Gastroesophageal sphincter (tissue), 4 donors: Measurements from ENCODE around the gene SPOCK3. TPM values are rescaled to one million over a fixed set of nuclear protein-coding genes. Genes with fewer than 3 reads are reported as not detected.

Experiments
- ATAC-seq: fragments of 150-250 bp; one replicate; pipeline ENCODE4 v1.9.1; 2016; ENCODE audit warnings: mild to moderate bottlenecking, moderate library complexity
- H3K27ac ChIP-seq, 4 donors: fragments of 200-600 bp; sonication (generic) in 3 of 4; 1 replicate in 3 of 4; 2 replicates in 1 of 4; pipeline ENCODE4 v1.5.1; 2016 to 2019
- H3K27me3 ChIP-seq: fragments of 200-600 bp; sonication (generic); one replicate; pipeline ENCODE4 v1.5.1; 2019
- H3K36me3 ChIP-seq, 2 donors: fragments of 200-600 bp; sonication (generic); one replicate each; pipeline ENCODE4 v1.5.1; 2019; ENCODE audit warnings: control low read depth in 1 of 2
- H3K4me1 ChIP-seq, 3 donors: fragments of 200-600 bp; sonication (generic); 1 replicate in 2 of 3; 2 replicates in 1 of 3; pipeline ENCODE4 v1.5.1; 2016 to 2019; ENCODE audit warnings: control low read depth in 2 of 3
- H3K4me3 ChIP-seq, 2 donors: fragments of 200-600 bp; sonication (generic); one replicate each; pipeline ENCODE4 v1.5.1; 2019; ENCODE audit warnings: mild to moderate bottlenecking in 1 of 2, moderate library complexity in 1 of 2
- H3K9me3 ChIP-seq, 3 donors: fragments of 200-600 bp; sonication (generic); one replicate each; pipeline ENCODE4 v1.5.1; 2017 to 2019; ENCODE audit warnings: control low read depth in 2 of 3
- EP300 ChIP-seq: sonication (generic); formaldehyde crosslinking; IDR thresholded peaks from one replicate; pipeline ENCODE4 v1.6.1; 2017; ENCODE audit warnings: antibody characterized with exemption, mild to moderate bottlenecking
- POLR2A ChIP-seq, 2 donors: fragments of 450-650 bp; IDR thresholded peaks; one replicate each; pipeline ENCODE4 v1.6.1; 2017; ENCODE audit warnings: antibody characterized with exemption in 2 of 2, mild to moderate bottlenecking in 2 of 2, moderate library complexity in 1 of 2
- POLR2AphosphoS5 ChIP-seq: sonication (generic); formaldehyde crosslinking; IDR thresholded peaks from one replicate; pipeline ENCODE4 v1.6.1; 2017; ENCODE audit warnings: antibody characterized with exemption
- WGBS, 2 donors: methylation state at CpG; one replicate each; pipeline ENCODE4 v1.1.5; 2018; ENCODE audit warnings: low coverage in 1 of 2; 5-methylcytosine and 5-hydroxymethylcytosine counted together
- total RNA-seq, 4 donors: library from RNA; depleted of rRNA; stranded (reverse); fragments of >200 nt; gene quantifications; one replicate each; pipeline ENCODE4 v1.1.0, GENCODE V29; 2016
- TF ChIP-seq, protein P1 (sequence below), 4 experiments: fragments of 200-600 bp in 2 of 4; fragments of 450-650 bp in 2 of 4; sonication (generic) in 1 of 4; IDR thresholded peaks; one replicate each; pipeline ENCODE4 v1.5.1; 2017 to 2019; ENCODE audit warnings: antibody characterized with exemption in 4 of 4, mild to moderate bottlenecking in 2 of 4, moderate library complexity in 2 of 4

The SPOCK3 gene
- total RNA-seq, 4 donors from 2014 or later: 0.57 to 7.8 (median 3.0) TPM

DNA sequence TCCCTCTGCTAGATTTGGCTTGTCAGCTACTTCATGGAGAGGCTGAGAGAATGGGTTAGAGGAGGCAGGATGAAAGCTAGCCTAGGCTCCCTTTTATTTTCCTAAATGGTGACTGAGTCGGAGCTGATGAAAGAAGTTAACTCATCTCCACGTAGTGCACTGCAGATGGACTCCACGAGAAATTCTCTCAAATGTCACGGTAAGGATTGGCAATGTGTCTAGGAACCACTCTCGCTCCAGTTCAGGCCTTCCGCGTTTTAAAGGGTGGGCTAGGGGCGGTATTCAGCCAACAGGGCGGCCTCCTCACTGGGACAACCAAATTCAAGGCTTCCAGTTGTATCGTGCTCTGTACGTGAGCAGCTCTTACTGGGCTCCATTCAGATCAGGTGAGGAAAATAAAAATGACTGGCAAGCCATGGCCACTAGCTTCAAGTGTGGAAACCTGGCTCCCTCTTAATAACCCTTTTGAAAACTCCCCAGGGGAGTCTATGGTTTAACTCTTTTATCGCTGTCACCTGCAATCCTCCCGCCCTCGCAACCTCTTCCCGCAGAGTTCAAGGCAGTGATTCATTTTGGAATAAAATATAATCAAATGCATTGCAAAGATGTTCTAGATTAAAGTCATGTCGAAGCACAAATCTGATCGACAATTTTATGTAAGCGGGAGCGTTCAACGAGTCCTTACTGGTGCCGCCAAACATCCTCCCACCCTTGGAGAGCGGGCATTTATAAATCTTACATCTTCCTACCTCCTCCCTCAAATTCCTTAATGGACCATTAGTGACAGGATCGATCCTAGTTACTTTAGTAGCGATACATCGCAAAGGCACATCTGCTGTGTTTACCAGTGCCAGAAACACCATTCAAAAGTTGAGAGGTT, 1.2 kb downstream of the SPOCK3 start:
- 35 to 39% methylated on average over 14 to 18 of the region's 25 CpGs for WGBS, 2 donors
- no peak for ATAC-seq

GRCh38 chr4:167230744-167231143, 3.5 kb downstream of the SPOCK3 start:
- Histone ChIP-seq H3K36me3 (no peaks in the 10 kb centered on the region), H3K4me1 (peaks cover 0 to 18% (median 13%) of the 10 kb centered on the region in 3 donors), H3K27me3 (peaks cover 21% of the 10 kb centered on the region), H3K9me3 (no peaks in the 10 kb centered on the region), H3K27ac (no peak overlapping the region), H3K4me3 (no peak overlapping the region)
- WGBS, 2 donors: 87 to 94% methylated on average over 5 of the region's 5 CpGs
- ATAC-seq: no peak
- TF ChIP-seq POLR2A (IDR thresholded peaks at IDR 0.05): no peak
- TF ChIP-seq, protein P1, sequence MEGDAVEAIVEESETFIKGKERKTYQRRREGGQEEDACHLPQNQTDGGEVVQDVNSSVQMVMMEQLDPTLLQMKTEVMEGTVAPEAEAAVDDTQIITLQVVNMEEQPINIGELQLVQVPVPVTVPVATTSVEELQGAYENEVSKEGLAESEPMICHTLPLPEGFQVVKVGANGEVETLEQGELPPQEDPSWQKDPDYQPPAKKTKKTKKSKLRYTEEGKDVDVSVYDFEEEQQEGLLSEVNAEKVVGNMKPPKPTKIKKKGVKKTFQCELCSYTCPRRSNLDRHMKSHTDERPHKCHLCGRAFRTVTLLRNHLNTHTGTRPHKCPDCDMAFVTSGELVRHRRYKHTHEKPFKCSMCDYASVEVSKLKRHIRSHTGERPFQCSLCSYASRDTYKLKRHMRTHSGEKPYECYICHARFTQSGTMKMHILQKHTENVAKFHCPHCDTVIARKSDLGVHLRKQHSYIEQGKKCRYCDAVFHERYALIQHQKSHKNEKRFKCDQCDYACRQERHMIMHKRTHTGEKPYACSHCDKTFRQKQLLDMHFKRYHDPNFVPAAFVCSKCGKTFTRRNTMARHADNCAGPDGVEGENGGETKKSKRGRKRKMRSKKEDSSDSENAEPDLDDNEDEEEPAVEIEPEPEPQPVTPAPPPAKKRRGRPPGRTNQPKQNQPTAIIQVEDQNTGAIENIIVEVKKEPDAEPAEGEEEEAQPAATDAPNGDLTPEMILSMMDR (IDR thresholded peaks at IDR 0.05): no peak
- no peak for TF ChIP-seq EP300
- no peak for TF ChIP-seq POLR2AphosphoS5

More for the DNA sequence above, 1.2 kb downstream of the SPOCK3 start:
- peak overlapping the region in 1 of 2 donors; percentile 52 for H3K4me3 ChIP-seq
- H3K9me3 ChIP-seq: no peaks in the 10 kb centered on the region
- H3K27me3 ChIP-seq: peaks cover 26% of the 10 kb centered on the region
- no peaks in the 10 kb centered on the region for H3K36me3 ChIP-seq
- H3K4me1 ChIP-seq: peaks cover 0 to 18% (median 13%) of the 10 kb centered on the region in 3 donors
- TF ChIP-seq POLR2AphosphoS5: no peak
- TF ChIP-seq EP300: no peak
- TF ChIP-seq, protein P1 (IDR thresholded peaks at IDR 0.05): no peak
- no peak for TF ChIP-seq POLR2A (IDR thresholded peaks at IDR 0.05)
- no peak overlapping the region for H3K27ac ChIP-seq

GRCh38 chr4:167222099-167222498, 12.2 kb downstream of the SPOCK3 start:
- H3K36me3 ChIP-seq: no peaks in the 10 kb centered on the region
- H3K9me3 ChIP-seq: no peaks in the 10 kb centered on the region
- no peak overlapping the region for H3K27ac ChIP-seq
- H3K27me3 ChIP-seq: no peaks in the 10 kb centered on the region
- no peak for TF ChIP-seq POLR2A (IDR thresholded peaks at IDR 0.05)
- TF ChIP-seq, protein P1 (IDR thresholded peaks at IDR 0.05): no peak
- 79 to 87% methylated on average over 2 of the region's 2 CpGs for WGBS, 2 donors
- peaks cover 0 to 8% (median 0%) of the 10 kb centered on the region in 3 donors for H3K4me1 ChIP-seq
- no peak for ATAC-seq
- H3K4me3 ChIP-seq: no peak overlapping the region

GRCh38 chr4:167221084-167221483, 13.2 kb downstream of the SPOCK3 start:
- no peaks in the 10 kb centered on the region for H3K9me3 ChIP-seq
- 88 to 97% methylated on average over 3 to 4 of the region's 4 CpGs for WGBS, 2 donors
- no peaks in the 10 kb centered on the region for H3K36me3 ChIP-seq
- no peak overlapping the region for H3K4me3 ChIP-seq
- no peaks in the 10 kb centered on the region for H3K27me3 ChIP-seq
- TF ChIP-seq POLR2A (IDR thresholded peaks at IDR 0.05) (no peak), EP300 (no peak), POLR2AphosphoS5 (no peak)
- TF ChIP-seq, protein P1 (IDR thresholded peaks at IDR 0.05): no peak
- no peak overlapping the region for H3K27ac ChIP-seq
- H3K4me1 ChIP-seq: peaks cover 0 to 8% (median 0%) of the 10 kb centered on the region in 3 donors
- no peak for ATAC-seq
